Measurements from ENCODE around the gene TCEA3. TPM values are rescaled to one million over a fixed set of nuclear protein-coding genes. Genes with fewer than 3 reads are reported as not detected.

TCEA3 gene
- polyA plus RNA-seq, 1 experiment: 21.0 TPM

DNA sequence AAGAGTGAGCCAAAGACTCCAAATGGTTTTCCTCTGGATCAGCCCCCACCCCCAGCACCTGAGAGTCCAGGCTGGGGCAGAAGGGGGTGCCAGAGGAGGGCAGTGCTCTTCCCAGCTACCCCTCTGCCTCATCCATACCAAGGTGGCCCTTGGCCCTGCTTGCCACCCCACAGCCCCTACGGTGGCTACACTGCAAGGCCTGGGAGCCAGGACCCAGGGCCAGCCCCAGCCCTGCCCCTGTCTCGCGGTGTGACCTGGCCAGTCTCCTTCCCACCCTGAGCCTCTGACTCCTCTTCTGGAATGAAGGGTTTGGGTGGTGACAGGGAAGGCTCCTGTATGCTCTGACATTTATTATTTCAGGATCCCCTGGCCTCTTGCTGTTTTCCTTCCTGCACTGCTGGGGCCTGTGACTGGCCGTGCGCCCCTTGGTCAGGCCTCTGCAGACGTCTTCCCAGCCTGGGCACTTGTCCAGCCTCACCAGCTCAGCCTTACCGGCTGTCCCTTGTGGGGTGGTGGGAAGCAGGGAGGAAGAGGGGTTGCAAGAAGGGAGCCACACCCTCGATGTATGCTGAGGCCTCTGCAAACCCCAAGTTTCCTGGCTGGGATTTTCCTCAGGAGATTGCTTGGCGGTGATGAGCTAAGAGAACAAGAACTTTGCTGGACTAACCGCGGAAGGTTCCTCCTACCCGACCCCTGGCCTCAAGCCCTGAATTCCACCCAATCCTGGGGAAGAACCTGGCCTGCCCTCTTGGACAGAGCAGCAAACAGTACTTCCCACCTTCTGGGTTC lies 45.9 kb upstream of the TCEA3 start:
- no peaks in the 10 kb centered on the region for H3K27me3 ChIP-seq (ENCODE audit: control insufficient read depth, insufficient read depth, low read length)
- POLR2A ChIA-PET: no interaction called here
- CTCF ChIA-PET: no interaction called here
- no peak overlapping the region for H3K4me3 ChIP-seq (ENCODE audit: low read depth, low read length)
- TF ChIP-seq, protein P1, sequence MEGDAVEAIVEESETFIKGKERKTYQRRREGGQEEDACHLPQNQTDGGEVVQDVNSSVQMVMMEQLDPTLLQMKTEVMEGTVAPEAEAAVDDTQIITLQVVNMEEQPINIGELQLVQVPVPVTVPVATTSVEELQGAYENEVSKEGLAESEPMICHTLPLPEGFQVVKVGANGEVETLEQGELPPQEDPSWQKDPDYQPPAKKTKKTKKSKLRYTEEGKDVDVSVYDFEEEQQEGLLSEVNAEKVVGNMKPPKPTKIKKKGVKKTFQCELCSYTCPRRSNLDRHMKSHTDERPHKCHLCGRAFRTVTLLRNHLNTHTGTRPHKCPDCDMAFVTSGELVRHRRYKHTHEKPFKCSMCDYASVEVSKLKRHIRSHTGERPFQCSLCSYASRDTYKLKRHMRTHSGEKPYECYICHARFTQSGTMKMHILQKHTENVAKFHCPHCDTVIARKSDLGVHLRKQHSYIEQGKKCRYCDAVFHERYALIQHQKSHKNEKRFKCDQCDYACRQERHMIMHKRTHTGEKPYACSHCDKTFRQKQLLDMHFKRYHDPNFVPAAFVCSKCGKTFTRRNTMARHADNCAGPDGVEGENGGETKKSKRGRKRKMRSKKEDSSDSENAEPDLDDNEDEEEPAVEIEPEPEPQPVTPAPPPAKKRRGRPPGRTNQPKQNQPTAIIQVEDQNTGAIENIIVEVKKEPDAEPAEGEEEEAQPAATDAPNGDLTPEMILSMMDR (IDR thresholded peaks at IDR 0.05; ENCODE audit: insufficient read depth, low read depth, low read length): no peak
- DNase-seq (ENCODE audit: low read depth): no peak
- no peaks in the 10 kb centered on the region; the same call in 1 of the 2 replicates for H3K36me3 ChIP-seq (ENCODE audit: control insufficient read depth, insufficient read depth, low read length)

DNA sequence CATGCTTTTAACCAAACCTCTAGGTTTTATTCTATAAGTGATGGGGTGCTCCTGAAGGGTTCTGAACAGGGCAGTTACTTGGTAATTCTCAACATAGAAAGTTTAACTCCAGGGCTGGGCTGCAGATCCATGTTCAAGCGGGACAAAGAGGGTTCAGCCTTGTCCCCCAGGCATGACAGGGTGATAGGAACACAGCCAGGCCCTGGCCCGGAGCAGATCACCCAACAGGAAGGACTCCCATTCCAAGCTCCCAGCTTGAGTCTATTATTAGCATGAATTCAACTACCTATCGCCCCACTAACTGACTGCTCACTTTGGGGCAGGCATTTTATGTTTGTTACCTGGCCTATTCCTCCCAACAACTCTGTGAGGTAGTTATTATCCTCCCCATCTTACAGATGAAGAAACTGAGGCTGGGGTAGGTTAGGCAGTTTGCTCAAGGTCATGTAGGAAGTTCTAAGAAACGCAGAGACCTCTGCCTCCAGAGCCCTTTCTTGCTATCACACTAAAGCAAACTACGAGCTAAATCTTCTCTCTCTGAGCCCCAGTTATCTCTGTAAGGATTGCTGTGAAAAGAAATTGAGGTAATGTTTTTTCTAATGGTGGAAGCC lies 44.9 kb upstream of the TCEA3 start:
- no peak for DNase-seq (ENCODE audit: low read depth)
- Histone ChIP-seq H3K36me3 (ENCODE audit: control insufficient read depth, insufficient read depth, low read length) (no peaks in the 10 kb centered on the region; the same call in 1 of the 2 replicates), H3K27me3 (ENCODE audit: control insufficient read depth, insufficient read depth, low read length) (no peaks in the 10 kb centered on the region), H3K4me3 (ENCODE audit: low read depth, low read length) (no peak overlapping the region)
- ChIA-PET CTCF (no interaction called here), POLR2A (no interaction called here)
- TF ChIP-seq, protein P1 (IDR thresholded peaks at IDR 0.05; ENCODE audit: insufficient read depth, low read depth, low read length): no peak

DNA sequence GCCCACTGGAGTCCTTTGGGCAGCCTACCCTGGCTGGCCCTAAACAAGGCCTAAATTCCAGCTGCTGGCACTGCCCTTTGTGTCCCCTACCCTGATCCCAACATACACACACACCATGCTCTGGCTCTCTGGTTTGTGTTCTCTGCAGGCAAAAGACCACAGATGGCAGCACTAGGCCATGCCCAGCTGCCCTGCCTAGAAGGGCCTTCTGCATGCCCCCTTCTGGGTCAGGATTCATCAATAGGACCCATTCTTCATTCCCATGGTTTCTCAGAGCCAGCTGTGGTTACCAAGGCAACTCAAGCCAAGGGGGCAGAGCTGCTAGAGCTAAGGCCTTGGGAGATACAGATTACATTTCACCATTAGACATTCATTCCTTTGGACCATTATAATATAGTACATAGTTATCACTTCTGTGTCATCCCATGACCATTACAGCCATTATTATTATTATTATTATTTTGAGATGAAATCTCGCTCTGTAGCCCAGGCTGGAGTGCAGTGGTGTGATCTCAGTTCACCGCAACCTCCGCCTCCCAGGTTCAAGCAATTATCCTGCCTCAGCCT lies 42.0 kb upstream of the TCEA3 start:
- H3K36me3 ChIP-seq (ENCODE audit: control insufficient read depth, insufficient read depth, low read length): no peaks in the 10 kb centered on the region; the same call in 1 of the 2 replicates
- no peaks in the 10 kb centered on the region for H3K27me3 ChIP-seq (ENCODE audit: control insufficient read depth, insufficient read depth, low read length)
- ChIA-PET CTCF (no interaction called here), POLR2A (no interaction called here)
- no peak for DNase-seq (ENCODE audit: low read depth)
- H3K4me3 ChIP-seq (ENCODE audit: low read depth, low read length): no peak overlapping the region
- TF ChIP-seq, protein P1 (IDR thresholded peaks at IDR 0.05; ENCODE audit: insufficient read depth, low read depth, low read length): no peak

DNA sequence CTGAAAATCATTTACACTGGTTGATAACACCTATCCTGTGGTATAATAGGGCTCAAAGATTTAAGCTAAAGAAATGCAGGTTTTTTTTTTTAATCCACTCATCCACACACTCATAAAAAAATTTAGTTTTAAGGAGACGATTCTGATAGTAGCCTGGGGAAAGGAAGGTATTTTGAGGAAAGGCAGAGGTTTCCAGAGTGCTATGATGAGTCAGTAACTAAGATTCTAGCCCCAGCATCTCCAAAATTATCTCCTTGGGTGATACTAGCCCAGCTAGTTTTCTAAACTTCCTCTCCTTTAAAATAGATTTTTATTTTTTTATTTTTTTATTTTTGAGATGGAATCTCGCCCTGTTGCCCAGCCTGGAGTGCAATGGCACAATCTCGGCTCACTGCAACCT lies 38.7 kb upstream of the TCEA3 start:
- POLR2A ChIA-PET: no interaction called here
- TF ChIP-seq, protein P1 (IDR thresholded peaks at IDR 0.05; ENCODE audit: insufficient read depth, low read depth, low read length): no peak
- Histone ChIP-seq H3K36me3 (ENCODE audit: control insufficient read depth, insufficient read depth, low read length) (no peaks in the 10 kb centered on the region), H3K27me3 (ENCODE audit: control insufficient read depth, insufficient read depth, low read length) (no peaks in the 10 kb centered on the region), H3K4me3 (ENCODE audit: low read depth, low read length) (no peak overlapping the region)
- CTCF ChIA-PET: no interaction called here
- no peak for DNase-seq (ENCODE audit: low read depth)

DNA sequence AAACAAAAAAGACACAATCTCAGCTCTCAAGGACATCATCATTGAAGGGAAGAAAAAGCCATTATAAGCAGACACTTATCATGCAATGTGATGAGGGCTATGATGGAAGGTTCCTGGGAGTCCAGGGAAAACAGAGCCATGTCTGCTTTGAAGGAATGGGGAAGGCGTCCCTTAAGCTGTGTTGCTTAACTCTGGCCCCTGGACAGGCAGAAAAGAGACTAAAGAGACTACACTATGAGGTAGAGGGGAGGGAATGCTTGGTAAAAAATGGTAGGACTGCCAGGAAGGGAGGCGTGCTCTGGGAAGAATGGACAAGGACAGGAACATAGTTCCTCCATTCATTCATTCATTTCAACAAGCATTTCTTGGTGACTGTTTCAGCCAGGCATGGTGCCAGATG lies 38.2 kb upstream of the TCEA3 start:
- no peak for DNase-seq (ENCODE audit: low read depth)
- Histone ChIP-seq H3K4me3 (ENCODE audit: low read depth, low read length) (no peak overlapping the region), H3K27me3 (ENCODE audit: control insufficient read depth, insufficient read depth, low read length) (no peaks in the 10 kb centered on the region), H3K36me3 (ENCODE audit: control insufficient read depth, insufficient read depth, low read length) (no peaks in the 10 kb centered on the region)
- ChIA-PET POLR2A (no interaction called here), CTCF (no interaction called here)
- TF ChIP-seq, protein P1 (IDR thresholded peaks at IDR 0.05; ENCODE audit: insufficient read depth, low read depth, low read length): no peak

Measured in BJ (cell line).